A549 (cell line): ENCODE data around the gene FAM174C. TPM values are rescaled to one million over a fixed set of nuclear protein-coding genes. Genes with fewer than 3 reads are reported as not detected.
A peak's percentile ranks its signal among the peaks of the same experiment; 100 is the strongest.

Experiments
- ATAC-seq, 2 experiments: fragments of 200-7000 bp in 1 of 2; fragments of >200 bp in 1 of 2; cut with Nextera tagmentation in 1 of 2; cut with Tn5 transposase in 1 of 2; 3 replicates each; pipeline versions ENCODE4 v1.8.0 to v1.9.1; 2018 to 2020; ENCODE audit warnings: mild to moderate bottlenecking in 1 of 2, moderate library complexity in 1 of 2
- CTCF ChIA-PET: fragments of 300-600 bp; sonication (Branson Sonifier 250); formaldehyde crosslinking; extraction: SDS; loops from one replicate; lab custom pipeline; 2021; ENCODE audit warnings: antibody characterized with exemption, inconsistent platforms; lab: Yijun Ruan, JAX
- POLR2A ChIA-PET: fragments of 350-600 bp; formaldehyde crosslinking; extraction: SDS; loops from one replicate; lab custom pipeline; 2021; ENCODE audit warnings: antibody characterized with exemption, inconsistent platforms; lab: Yijun Ruan, JAX
- DNase-seq, 2 experiments: peaks; one replicate each; pipeline versions ENCODE4 v3.0.0 to v3.0.0-alpha.2; 2011 to 2016; ENCODE audit warnings: low read depth in 1 of 2, low spot score in 1 of 2
- FAIRE-seq: peaks from 2 replicates; lab custom pipeline; 2011; peaks lifted over from hg19 to GRCh38; lab: Jason Lieb, UNC
- H3K27ac ChIP-seq, 2 experiments: fragments of >200 bp; sonication (Bioruptor Twin); formaldehyde crosslinking; 3 replicates each; pipeline ENCODE4 v1.5.1; 2016 to 2017
- H3K4me1 ChIP-seq: fragments of >200 bp; sonication (Bioruptor Twin); formaldehyde crosslinking; 3 replicates; pipeline ENCODE4 v1.6.1; 2016
- H3K4me2 ChIP-seq: fragments of >200 bp; sonication (Bioruptor Twin); formaldehyde crosslinking; 3 replicates; pipeline ENCODE4 v1.6.1; 2016
- H3K4me3 ChIP-seq: fragments of >200 bp; sonication (Bioruptor Twin); formaldehyde crosslinking; 3 replicates; pipeline ENCODE4 v1.5.1; 2016
- H3K9me3 ChIP-seq: fragments of >200 bp; sonication (Bioruptor Twin); formaldehyde crosslinking; 3 replicates; pipeline ENCODE4 v1.6.1; 2016
- CHD2 ChIP-seq: fragments of 150-350 bp; IDR thresholded peaks from 2 replicates; pipeline ENCODE4 v1.6.1; 2014; ENCODE audit warnings: low read length; ENCODE audit not compliant: partially characterized antibody
- CTCF ChIP-seq: fragments of >200 bp; sonication (Bioruptor Twin); formaldehyde crosslinking; IDR thresholded peaks from 3 replicates; pipeline ENCODE4 v1.5.1; 2016
- E2F6 ChIP-seq: IDR thresholded peaks from 2 replicates; pipeline ENCODE4 v1.6.1; 2012; ENCODE audit warnings: low read depth, borderline replicate concordance
- FOXS1 ChIP-seq: fragments of 250-450 bp; sonication (Bioruptor Pico); IDR thresholded peaks from 2 replicates; pipeline ENCODE4 v1.5.0; 2020; ENCODE audit warnings: mild to moderate bottlenecking, moderate library complexity
- HOXB13 ChIP-seq: fragments of 250-450 bp; sonication (Bioruptor Pico); IDR thresholded peaks from 2 replicates; pipeline ENCODE4 v1.5.0; 2020; ENCODE audit warnings: low read depth, mild to moderate bottlenecking, moderate library complexity
- JUNB ChIP-seq: fragments of >200 bp; sonication (Bioruptor Twin); formaldehyde crosslinking; IDR thresholded peaks from 2 replicates; pipeline ENCODE4 v1.6.1; 2016
- KDM1A ChIP-seq: fragments of 200-600 bp; sonication (generic); IDR thresholded peaks from 2 replicates; pipeline ENCODE4 v1.6.1; 2016; ENCODE audit warnings: low read depth, mild to moderate bottlenecking
- PBX3 ChIP-seq: IDR thresholded peaks from 2 replicates; pipeline ENCODE4 v1.6.1; 2012
- POLR2A ChIP-seq: IDR thresholded peaks from 2 replicates; pipeline ENCODE4 v1.6.1; 2012; ENCODE audit warnings: mild to moderate bottlenecking, low read length
- POLR2AphosphoS2 ChIP-seq: conservative IDR thresholded peaks from 2 replicates; pipeline ENCODE4 v1.6.1; 2012; ENCODE audit warnings: low read length, improper control_type of control experiment, inconsistent platforms
- RAD21 ChIP-seq, 2 experiments: fragments of >200 bp in 1 of 2; sonication (Bioruptor Twin) in 1 of 2; formaldehyde crosslinking in 1 of 2; IDR thresholded peaks in 1 of 2; conservative IDR thresholded peaks in 1 of 2; 2 replicates in 1 of 2; 3 replicates in 1 of 2; pipeline ENCODE4 v1.6.1; 2012 to 2018; ENCODE audit warnings: inconsistent platforms in 1 of 2
- REST ChIP-seq: fragments of 200-600 bp; sonication (generic); IDR thresholded peaks from 2 replicates; pipeline ENCODE4 v1.6.1; 2016; ENCODE audit warnings: antibody characterized with exemption, mild to moderate bottlenecking, moderate library complexity
- SMC3 ChIP-seq: fragments of >200 bp; sonication (Bioruptor Twin); formaldehyde crosslinking; IDR thresholded peaks from 3 replicates; pipeline ENCODE4 v1.6.1; 2018; ENCODE audit warnings: inconsistent platforms
- TFCP2L1 ChIP-seq: fragments of 250-450 bp; sonication (Bioruptor Pico); IDR thresholded peaks from 2 replicates; pipeline ENCODE4 v1.5.0; 2021; ENCODE audit warnings: mild to moderate bottlenecking
- ZNF302 ChIP-seq: fragments of 250-450 bp; sonication (Bioruptor Pico); IDR thresholded peaks from 2 replicates; pipeline ENCODE4 v1.9.0; 2021; ENCODE audit warnings: inconsistent platforms, mild to moderate bottlenecking, moderate library complexity
- WGBS: methylation state at CpG from one replicate; pipeline ENCODE4 v1.1.6; 2017; ENCODE audit errors: missing lambda C conversion rate; 5-methylcytosine and 5-hydroxymethylcytosine counted together
- polyA plus RNA-seq, 4 experiments: library from polyadenylated mRNA; depleted of rRNA in 3 of 4; stranded (reverse); fragments of >200 nt; fragmentation: RNase III in 1 of 4; extraction: RNeasy Plus Mini Kit Qiagen cat#74134 plus additional on column Dnase treatment in 1 of 4; gene quantifications; 2 replicates in 3 of 4; 3 replicates in 1 of 4; pipeline ENCODE4 v1.2.3, GENCODE V29; 2011 to 2017

Gene FAM174C
- polyA plus RNA-seq, 2 of the 4 experiments (the other 2 are of a cell fraction), result 24.8 to 37.1 TPM

- no peak for DNase-seq
- FAIRE-seq, result no peak
- H3K27ac ChIP-seq, result no peak overlapping the region
- ATAC-seq, result peak in 1 of 2 experiments; percentile 44; a peak in 3 of 6 replicates
- H3K4me2 ChIP-seq, result no peak overlapping the region
- 90% methylated on average over 22 of the region's 38 CpGs for WGBS
- ChIA-PET CTCF (interaction anchor here (0.7 to 1.1 kb wide), 2 partner anchors 10 to 54 kb away, joined by 3 to 6 read pairs; no protein-coding TSS in a partner anchor), POLR2A (interaction anchor here (0.7 kb wide), 1 partner anchor 15 kb away, joined by 3 read pairs; no protein-coding TSS in a partner anchor)
- H3K9me3 ChIP-seq, result no peaks in the 10 kb centered on the region
- H3K4me3 ChIP-seq, result no peak overlapping the region
- TF ChIP-seq RAD21 (conservative IDR thresholded peaks at IDR 0.05 in 1 of 2, IDR thresholded peaks at IDR 0.05 in 1 of 2) (no peak), HOXB13 (no peak), PBX3 (no peak), SMC3 (no peak), CTCF (no peak), KDM1A (no peak), JUNB (no peak), FOXS1 (CRISPR knock-in tag) (no peak), POLR2A (no peak), POLR2AphosphoS2 (no peak), ZNF302 (CRISPR knock-in tag) (no peak), TFCP2L1 (CRISPR knock-in tag) (no peak), REST (no peak), E2F6 (no peak)
- peaks cover 19% of the 10 kb centered on the region; the same call in 2 of the 3 replicates for H3K4me1 ChIP-seq
Observed at GRCh38 chr19:1230783-1231489, 44.4 kb upstream of the FAM174C start.

- H3K4me3 ChIP-seq, result no peak overlapping the region
- ATAC-seq, result peak; percentile 35 to 52; a peak in 4 of 6 replicates
- 57% methylated on average over 8 of the region's 15 CpGs for WGBS
- no peak for TF ChIP-seq CHD2
- no peaks in the 10 kb centered on the region for H3K9me3 ChIP-seq
- no peak for DNase-seq
- no peak for FAIRE-seq
- POLR2A ChIA-PET, result interaction anchor here (1.4 kb wide), 1 partner anchor 37 kb away, joined by 3 read pairs; no protein-coding TSS in a partner anchor
- H3K4me1 ChIP-seq, result peaks cover 25% of the 10 kb centered on the region; the same call in 2 of the 3 replicates
- CTCF ChIA-PET, result interaction anchor here (0.8 to 4.2 kb wide), 3 partner anchors 10 to 233 kb away, joined by 3 to 26 read pairs (median 3); no protein-coding TSS in a partner anchor
- peak overlapping the region in 1 of 2 experiments; percentile 43; a peak in 3 of 6 replicates for H3K27ac ChIP-seq
- no peak overlapping the region for H3K4me2 ChIP-seq
Observed at GRCh38 chr19:1231729-1232637, 43.3 kb upstream of the FAM174C start.
